NCI-H748 treated with DMSO at 0.1 percent for 48 hours (cell line): ENCODE results near the gene GINS1.

Source experiments
- DNase-seq: peaks from one replicate; lab custom pipeline; 2025; lab: John Stamatoyannopoulos, UW

Gene GINS1

GRCh38 chr20:25494506-25495188 lies 87.2 kb downstream of the GINS1 start:
- no peak for DNase-seq

GRCh38 chr20:25495189-25495824 lies 87.8 kb downstream of the GINS1 start:
- DNase-seq: no peak

GRCh38 chr20:25496165-25496967 lies 88.9 kb downstream of the GINS1 start:
- no peak for DNase-seq

GRCh38 chr20:25496968-25497401 lies 89.5 kb downstream of the GINS1 start:
- no peak for DNase-seq

- no peak for DNase-seq
These were observed 90.3 kb downstream of the GINS1 start for GRCh38 chr20:25497586-25498279.
